Measurements from ENCODE around the gene TMEM165. TPM values are rescaled to one million over a fixed set of nuclear protein-coding genes. Genes with fewer than 3 reads are reported as not detected.
"Not testable (repeated sequence)": the region's sequence is repeated elsewhere in the genome, so short reads cannot be mapped to it uniquely, and the experiment has no call there.

The TMEM165 gene, protein sequence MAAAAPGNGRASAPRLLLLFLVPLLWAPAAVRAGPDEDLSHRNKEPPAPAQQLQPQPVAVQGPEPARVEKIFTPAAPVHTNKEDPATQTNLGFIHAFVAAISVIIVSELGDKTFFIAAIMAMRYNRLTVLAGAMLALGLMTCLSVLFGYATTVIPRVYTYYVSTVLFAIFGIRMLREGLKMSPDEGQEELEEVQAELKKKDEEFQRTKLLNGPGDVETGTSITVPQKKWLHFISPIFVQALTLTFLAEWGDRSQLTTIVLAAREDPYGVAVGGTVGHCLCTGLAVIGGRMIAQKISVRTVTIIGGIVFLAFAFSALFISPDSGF
- total RNA-seq = 110 and 112 TPM in 2 replicates

DNA sequence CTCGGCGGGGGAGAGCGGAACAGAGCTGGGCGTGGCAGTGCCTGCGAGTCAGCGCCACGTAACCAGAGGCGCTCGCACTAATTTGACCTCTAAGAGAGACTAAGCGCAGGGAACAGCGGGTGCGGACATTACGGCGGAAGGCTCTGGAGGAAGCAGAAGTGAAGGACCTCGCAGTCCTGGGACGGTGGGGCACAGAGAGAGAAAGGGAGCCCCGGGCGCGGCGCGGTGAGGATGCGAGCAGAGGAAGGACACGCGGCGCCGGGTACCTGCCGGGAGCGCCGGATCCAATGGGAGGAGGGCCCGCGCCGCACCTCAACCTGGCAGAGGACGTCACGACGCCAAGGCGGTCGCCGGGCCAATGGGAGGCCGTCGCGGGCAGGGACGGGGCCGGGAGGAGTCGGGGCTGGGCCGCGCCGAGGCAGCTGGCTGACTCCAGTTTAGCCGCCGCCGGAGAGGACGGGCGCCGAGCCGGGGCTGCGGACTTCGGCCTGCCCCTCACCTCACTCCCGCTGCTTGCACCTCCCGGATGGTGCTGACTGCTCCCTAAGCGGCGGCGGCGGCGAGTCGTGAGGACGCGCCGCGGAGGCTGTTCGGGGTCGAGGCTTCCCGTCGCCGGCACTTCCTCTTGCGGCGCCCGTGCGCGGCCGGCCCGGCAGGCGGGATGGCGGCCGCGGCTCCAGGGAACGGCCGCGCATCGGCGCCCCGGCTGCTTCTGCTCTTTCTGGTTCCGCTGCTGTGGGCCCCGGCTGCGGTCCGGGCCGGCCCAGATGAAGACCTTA, at the start of gene TMEM165:
Gene TMEM165, plus strand, starts transcription at position 429 of the 779 bp plus-strand sequence. Its CDS starts 233 bp downstream, at position 662.
- peaks cover 25% of the 10 kb centered on the region for H3K36me3 Mint-ChIP-seq (ENCODE audit: low read depth)
- intact Hi-C loops (cut with micrococcal nuclease) = loop anchor here (1.0 to 10.0 kb wide), 11 partner anchors 9 to 1582 kb away; partner anchors contain the start of genes AASDH, CEP135, CLOCK and NOA1
- H3K4me3 Mint-ChIP-seq = peak within 1 kb of the TSS; percentile 97
- peak within 1 kb of the TSS; percentile 96 for H3K27ac Mint-ChIP-seq
- H3K27me3 Mint-ChIP-seq (ENCODE audit: insufficient read depth) = peaks cover 3% of the 10 kb centered on the region
- H3K4me1 Mint-ChIP-seq (ENCODE audit: low read depth) = peaks cover 40% of the 10 kb centered on the region
- peak; percentile 88 for DNase-seq (ENCODE audit: low spot score)
- no peaks in the 10 kb centered on the region for H3K9me3 Mint-ChIP-seq

- H3K27me3 Mint-ChIP-seq (ENCODE audit: insufficient read depth) = no peaks in the 10 kb centered on the region
- H3K36me3 Mint-ChIP-seq (ENCODE audit: low read depth) = peaks cover 2% of the 10 kb centered on the region
- peaks cover 36% of the 10 kb centered on the region for H3K4me1 Mint-ChIP-seq (ENCODE audit: low read depth)
- peaks cover 1% of the 10 kb centered on the region for H3K9me3 Mint-ChIP-seq
- H3K4me3 Mint-ChIP-seq = peak within 1 kb of the TSS; percentile 89
- H3K27ac Mint-ChIP-seq = peak within 1 kb of the TSS; percentile 92
- intact Hi-C loops (cut with micrococcal nuclease) = loop anchor here (1.0 to 10.0 kb wide), 10 partner anchors 10 to 1281 kb away; partner anchors contain the start of genes CEP135, CHIC2, EXOC1 and PAICS
- peak; percentile 74 for DNase-seq (ENCODE audit: low spot score)
Measured at GRCh38 chr4:55345980-55346850, 49.5 kb upstream of the TMEM165 start, which contains the start of gene SRD5A3. Gene SRD5A3 (plus strand): TSS chr4:55346242. CDS start chr4:55346337, 95 bp downstream.

- Mint-ChIP-seq H3K4me1 (ENCODE audit: low read depth) (peaks cover 36% of the 10 kb centered on the region), H3K27me3 (ENCODE audit: insufficient read depth) (no peaks in the 10 kb centered on the region), H3K36me3 (ENCODE audit: low read depth) (peaks cover 2% of the 10 kb centered on the region), H3K27ac (peak overlapping the region; percentile 79), H3K4me3 (peak overlapping the region; percentile 89), H3K9me3 (no peaks in the 10 kb centered on the region)
- intact Hi-C loops (cut with micrococcal nuclease) = loop anchor here (1.0 to 10.0 kb wide), 10 partner anchors 11 to 1282 kb away; partner anchors contain the start of genes CEP135, CHIC2, EXOC1 and PAICS
- DNase-seq (ENCODE audit: low spot score) = no peak
Measured at GRCh38 chr4:55346851-55347255, 48.9 kb upstream of the TMEM165 start.

- Mint-ChIP-seq H3K4me3 (peak overlapping the region; percentile 89), H3K27ac (no peak overlapping the region), H3K27me3 (ENCODE audit: insufficient read depth) (no peaks in the 10 kb centered on the region), H3K4me1 (ENCODE audit: low read depth) (peaks cover 42% of the 10 kb centered on the region), H3K9me3 (no peaks in the 10 kb centered on the region), H3K36me3 (ENCODE audit: low read depth) (peaks cover 10% of the 10 kb centered on the region)
- intact Hi-C loops (cut with micrococcal nuclease) = loop anchor here (1.0 to 10.0 kb wide), 7 partner anchors 11 to 1283 kb away; partner anchors contain the start of genes CEP135, CHIC2, PAICS and PPAT
- no peak for DNase-seq (ENCODE audit: low spot score)
Measured at GRCh38 chr4:55347610-55348228, 48.0 kb upstream of the TMEM165 start.

- Mint-ChIP-seq H3K27me3 (ENCODE audit: insufficient read depth) (no peaks in the 10 kb centered on the region), H3K36me3 (ENCODE audit: low read depth) (peaks cover 14% of the 10 kb centered on the region), H3K27ac (no peak overlapping the region), H3K4me1 (ENCODE audit: low read depth) (peaks cover 42% of the 10 kb centered on the region), H3K4me3 (peak overlapping the region; percentile 89), H3K9me3 (no peaks in the 10 kb centered on the region)
- no peak for DNase-seq (ENCODE audit: low spot score)
- intact Hi-C loops (cut with micrococcal nuclease) = loop anchor here (5.0 to 10.0 kb wide), 4 partner anchors 386 to 1284 kb away; partner anchors contain the start of genes CEP135, CHIC2, PAICS and PPAT
Measured at GRCh38 chr4:55348466-55348865, 47.3 kb upstream of the TMEM165 start.

- H3K27ac Mint-ChIP-seq; DNase-seq (ENCODE audit: low spot score); H3K27me3 Mint-ChIP-seq (ENCODE audit: insufficient read depth); H3K4me3 Mint-ChIP-seq; intact Hi-C loops (cut with micrococcal nuclease); H3K9me3 Mint-ChIP-seq: not testable (repeated sequence)
- Mint-ChIP-seq H3K36me3 (ENCODE audit: low read depth) (peaks cover 21% of the 10 kb centered on the region), H3K4me1 (ENCODE audit: low read depth) (peaks cover 26% of the 10 kb centered on the region)
Measured at GRCh38 chr4:55350870-55351269, 44.9 kb upstream of the TMEM165 start.

DNA sequence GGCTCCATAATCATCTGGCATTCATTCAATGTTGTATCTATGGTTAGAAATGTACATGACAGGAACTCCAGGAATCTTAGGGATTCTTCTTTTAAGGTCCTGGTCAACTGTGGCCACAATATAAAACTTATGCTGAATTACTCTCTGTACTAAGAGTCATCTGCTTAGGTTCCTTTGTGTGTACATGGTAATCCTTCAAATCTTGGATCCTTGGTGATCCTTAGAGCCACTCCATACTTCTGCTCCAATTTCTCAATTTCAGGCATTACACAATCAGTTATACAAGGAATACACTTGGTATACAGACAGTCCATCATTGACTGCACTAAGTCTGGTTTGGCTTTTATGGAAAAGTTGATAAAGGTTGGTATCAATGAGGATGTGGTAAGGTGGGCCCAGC, 43.9 kb upstream of the TMEM165 start:
- H3K4me3 Mint-ChIP-seq = no peak overlapping the region
- peaks cover 23% of the 10 kb centered on the region for H3K36me3 Mint-ChIP-seq (ENCODE audit: low read depth)

DNA sequence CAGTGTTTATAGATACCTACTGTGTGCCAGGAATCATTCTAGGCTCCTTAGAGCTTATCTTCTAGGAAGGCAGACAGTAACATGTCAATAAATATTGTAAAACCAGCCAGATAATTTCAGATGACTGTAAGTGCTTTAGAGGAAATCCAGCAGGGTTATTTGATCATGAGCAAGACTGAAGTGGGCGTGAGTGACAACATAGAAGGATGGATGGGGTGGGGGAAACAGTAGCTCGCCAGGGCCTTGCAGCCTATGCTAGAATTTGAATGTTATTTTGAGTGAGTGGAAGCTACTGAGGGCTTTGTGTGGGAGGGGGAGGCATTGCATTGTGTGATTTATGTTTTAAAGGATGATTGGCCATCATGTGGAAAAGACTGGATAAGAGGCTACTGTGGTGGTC, 43.0 kb upstream of the TMEM165 start:
- H3K4me3 Mint-ChIP-seq = no peak overlapping the region
- DNase-seq (ENCODE audit: low spot score) = no peak
- H3K27ac Mint-ChIP-seq = no peak overlapping the region
- H3K27me3 Mint-ChIP-seq (ENCODE audit: insufficient read depth) = no peaks in the 10 kb centered on the region
- peaks cover 22% of the 10 kb centered on the region for H3K36me3 Mint-ChIP-seq (ENCODE audit: low read depth)
- intact Hi-C loops (cut with micrococcal nuclease) = no loop called here
- peaks cover 15% of the 10 kb centered on the region for H3K4me1 Mint-ChIP-seq (ENCODE audit: low read depth)
- H3K9me3 Mint-ChIP-seq = no peaks in the 10 kb centered on the region

More for the DNA sequence above, 43.9 kb upstream of the TMEM165 start:
- DNase-seq (ENCODE audit: low spot score) = no peak
- Mint-ChIP-seq H3K27me3 (ENCODE audit: insufficient read depth) (no peaks in the 10 kb centered on the region), H3K9me3 (no peaks in the 10 kb centered on the region), H3K4me1 (ENCODE audit: low read depth) (peaks cover 24% of the 10 kb centered on the region), H3K27ac (no peak overlapping the region)
- intact Hi-C loops (cut with micrococcal nuclease) = no loop called here

GRCh38 chr4:55353228-55353747, 42.5 kb upstream of the TMEM165 start:
- DNase-seq (ENCODE audit: low spot score); H3K27me3 Mint-ChIP-seq (ENCODE audit: insufficient read depth); H3K4me3 Mint-ChIP-seq; intact Hi-C loops (cut with micrococcal nuclease); H3K27ac Mint-ChIP-seq; H3K9me3 Mint-ChIP-seq; H3K4me1 Mint-ChIP-seq (ENCODE audit: low read depth): not testable (repeated sequence)
- peaks cover 22% of the 10 kb centered on the region for H3K36me3 Mint-ChIP-seq (ENCODE audit: low read depth)

- Mint-ChIP-seq H3K4me3 (no peak overlapping the region), H3K27ac (no peak overlapping the region), H3K4me1 (ENCODE audit: low read depth) (peaks cover 17% of the 10 kb centered on the region), H3K9me3 (no peaks in the 10 kb centered on the region), H3K27me3 (ENCODE audit: insufficient read depth) (no peaks in the 10 kb centered on the region), H3K36me3 (ENCODE audit: low read depth) (peaks cover 22% of the 10 kb centered on the region)
- DNase-seq (ENCODE audit: low spot score) = no peak
- intact Hi-C loops (cut with micrococcal nuclease) = no loop called here
Measured at GRCh38 chr4:55354648-55355047, 41.1 kb upstream of the TMEM165 start.

DNA sequence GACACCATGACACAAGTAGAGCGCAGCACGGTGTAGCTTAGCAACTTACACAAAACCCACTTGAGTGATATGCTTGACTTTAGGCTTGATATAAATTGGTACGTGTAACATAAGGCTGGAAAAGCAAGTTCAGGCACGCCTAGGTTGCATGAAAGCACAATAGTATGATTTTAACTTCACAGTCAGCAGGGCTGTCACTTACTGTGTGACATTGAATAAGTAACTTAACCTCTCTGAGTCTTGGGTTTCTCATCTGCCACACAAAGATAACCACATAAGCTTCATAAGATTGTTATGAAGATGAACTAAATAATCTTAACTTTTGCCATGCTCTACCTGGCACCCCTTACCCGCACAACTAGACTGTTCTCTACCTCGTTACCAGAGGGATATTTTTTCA, 40.2 kb upstream of the TMEM165 start:
- H3K9me3 Mint-ChIP-seq = no peaks in the 10 kb centered on the region
- DNase-seq (ENCODE audit: low spot score) = no peak
- H3K36me3 Mint-ChIP-seq (ENCODE audit: low read depth) = peaks cover 22% of the 10 kb centered on the region
- no peak overlapping the region for H3K4me3 Mint-ChIP-seq
- intact Hi-C loops (cut with micrococcal nuclease) = no loop called here
- no peak overlapping the region for H3K27ac Mint-ChIP-seq
- H3K27me3 Mint-ChIP-seq (ENCODE audit: insufficient read depth) = no peaks in the 10 kb centered on the region
- H3K4me1 Mint-ChIP-seq (ENCODE audit: low read depth) = peaks cover 17% of the 10 kb centered on the region

All from activated T-helper 1 cell treated with anti-CD3 and anti-CD28 coated beads, Interleukin-12 subunit alpha, Interleukin-12 subunit beta, Interleukin-2, Interleukin-4 antibody, amounts not matched to agents 30 ng/mL and 10 ng/mL and 1 ng/mL, durations not matched to agents 14 hours and 24 hours and 36 hours (primary cell).